MCF 10A (cell line): Measurements from ENCODE around the gene MIDN. TPM values are rescaled to one million over a fixed set of nuclear protein-coding genes. Genes with fewer than 3 reads are reported as not detected.
A peak's percentile ranks its signal among the peaks of the same experiment; 100 is the strongest.

Experiments used
- BruUV-seq: library from RNA; stranded (reverse); fragments of 400-500 nt; replicated peaks from 2 replicates; lab custom pipeline; 2021; lab: Mats Ljungman, UMichigan
- CTCF ChIA-PET: fragments of 300-600 bp; sonication (Branson Sonifier 250); formaldehyde crosslinking; extraction: SDS; loops from one replicate; lab custom pipeline; 2021; ENCODE audit warnings: antibody characterized with exemption, inconsistent platforms; lab: Yijun Ruan, JAX
- POLR2A ChIA-PET: fragments of 300-600, 350-650 bp; sonication (Branson Sonifier 250); formaldehyde crosslinking; extraction: SDS; loops from one replicate; lab custom pipeline; 2020; ENCODE audit warnings: antibody characterized with exemption, inconsistent platforms; lab: Yijun Ruan, JAX
- DNase-seq: peaks from one replicate; pipeline ENCODE4 v3.0.0-alpha.2; 2018; ENCODE audit not compliant: unreplicated experiment
- H3K27ac Mint-ChIP-seq: one replicate; pipeline ENCODE4 v1.8.0; 2022; ENCODE audit warnings: mild to moderate bottlenecking, low read depth, mixed read lengths; ENCODE audit not compliant: unreplicated experiment
- H3K27me3 Mint-ChIP-seq: one replicate; pipeline ENCODE4 v1.8.0; 2022; ENCODE audit warnings: mixed read lengths; ENCODE audit not compliant: insufficient read depth, unreplicated experiment
- H3K36me3 Mint-ChIP-seq: one replicate; pipeline ENCODE4 v1.8.0; 2022; ENCODE audit warnings: mild to moderate bottlenecking, moderate library complexity, mixed read lengths; ENCODE audit not compliant: insufficient read depth, unreplicated experiment
- H3K4me1 Mint-ChIP-seq: one replicate; pipeline ENCODE4 v1.8.0; 2022; ENCODE audit warnings: mixed read lengths; ENCODE audit not compliant: insufficient read depth, unreplicated experiment
- H3K4me3 Mint-ChIP-seq: one replicate; pipeline ENCODE4 v1.8.0; 2022; ENCODE audit warnings: mild to moderate bottlenecking, moderate library complexity, mixed read lengths; ENCODE audit not compliant: unreplicated experiment
- H3K9me3 Mint-ChIP-seq: one replicate; pipeline ENCODE4 v1.8.0; 2022; ENCODE audit warnings: mixed read lengths; ENCODE audit not compliant: unreplicated experiment
- intact Hi-C: fragments of 100-400 bp; cut with micrococcal nuclease; formaldehyde crosslinking; loops from 2 replicates; pipeline ENCODE4 v1.14.1; 2022
- total RNA-seq: library from RNA; stranded (reverse); gene quantifications from 2 replicates; pipeline ENCODE4 v1.2.3, GENCODE V29; 2022
- TF ChIP-seq, protein P1 (sequence below): fragments of 200-600 bp; IDR thresholded peaks from one replicate; pipeline ENCODE4 v1.8.0; 2022; ENCODE audit warnings: antibody characterized with exemption, mild to moderate bottlenecking; ENCODE audit not compliant: unreplicated experiment

MIDN gene
- total RNA-seq, 1 experiment from 2014 or later, result 73.6 TPM

DNA sequence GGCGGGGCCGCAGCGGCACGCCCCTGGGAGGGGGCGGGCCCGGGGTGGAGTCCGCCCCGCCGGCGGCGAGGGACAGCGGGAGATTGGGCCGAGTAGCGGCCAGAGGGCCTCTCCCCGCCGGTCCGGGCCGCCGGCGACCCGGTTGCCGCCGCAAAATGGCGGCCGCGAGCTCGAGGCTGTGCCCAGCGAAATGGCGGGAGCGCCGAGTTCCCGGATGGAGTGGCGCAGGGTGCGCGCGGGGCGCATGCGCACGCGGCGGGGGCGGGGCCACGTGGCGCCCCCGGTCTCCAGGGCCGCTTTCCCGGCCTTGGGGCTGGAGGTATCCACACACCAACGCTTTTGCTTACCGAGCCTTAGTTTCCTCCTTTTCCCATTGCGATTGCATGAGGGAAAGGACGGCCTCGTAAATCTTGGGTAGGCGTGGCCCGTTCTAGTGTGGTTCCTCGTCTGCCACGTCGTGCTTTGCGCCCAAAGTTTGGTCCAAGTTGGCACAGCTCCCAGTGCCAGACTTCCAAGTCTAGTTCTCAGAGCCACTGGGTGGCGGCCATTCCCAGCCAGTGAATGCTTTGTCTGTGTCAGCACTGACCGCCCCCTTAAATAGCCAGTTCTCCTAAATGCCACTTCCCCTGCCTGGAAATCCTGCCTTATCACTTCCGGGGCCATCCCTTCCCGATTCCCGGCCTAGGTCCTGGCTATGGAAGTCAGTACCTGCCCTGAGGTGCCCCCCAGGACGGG, 21.3 kb downstream of the MIDN start:
- peak; percentile 78 for DNase-seq
- ChIA-PET POLR2A (interaction anchor here (0.7 to 6.2 kb wide), 36 partner anchors 8 to 1096 kb away, joined by 3 to 240 read pairs (median 5); partner anchors contain the start of genes ARHGAP45, ATP5F1D, CNN2 and GPX4), CTCF (interaction anchor here (0.6 to 4.9 kb wide), 3 partner anchors 24 to 31 kb away, joined by 3 to 144 read pairs (median 3); no protein-coding TSS in a partner anchor)
- H3K36me3 Mint-ChIP-seq, result peaks cover 65% of the 10 kb centered on the region
- intact Hi-C loops, result loop anchor here (10.0 kb wide), 1 partner anchor 115 kb away; the partner anchor contains the start of gene NDUFS7
- peak overlapping the region; percentile 89 for H3K27ac Mint-ChIP-seq
- no peaks in the 10 kb centered on the region for H3K27me3 Mint-ChIP-seq
- H3K4me3 Mint-ChIP-seq, result peak overlapping the region; percentile 84
- H3K4me1 Mint-ChIP-seq, result peaks cover 24% of the 10 kb centered on the region
- TF ChIP-seq, protein P1, sequence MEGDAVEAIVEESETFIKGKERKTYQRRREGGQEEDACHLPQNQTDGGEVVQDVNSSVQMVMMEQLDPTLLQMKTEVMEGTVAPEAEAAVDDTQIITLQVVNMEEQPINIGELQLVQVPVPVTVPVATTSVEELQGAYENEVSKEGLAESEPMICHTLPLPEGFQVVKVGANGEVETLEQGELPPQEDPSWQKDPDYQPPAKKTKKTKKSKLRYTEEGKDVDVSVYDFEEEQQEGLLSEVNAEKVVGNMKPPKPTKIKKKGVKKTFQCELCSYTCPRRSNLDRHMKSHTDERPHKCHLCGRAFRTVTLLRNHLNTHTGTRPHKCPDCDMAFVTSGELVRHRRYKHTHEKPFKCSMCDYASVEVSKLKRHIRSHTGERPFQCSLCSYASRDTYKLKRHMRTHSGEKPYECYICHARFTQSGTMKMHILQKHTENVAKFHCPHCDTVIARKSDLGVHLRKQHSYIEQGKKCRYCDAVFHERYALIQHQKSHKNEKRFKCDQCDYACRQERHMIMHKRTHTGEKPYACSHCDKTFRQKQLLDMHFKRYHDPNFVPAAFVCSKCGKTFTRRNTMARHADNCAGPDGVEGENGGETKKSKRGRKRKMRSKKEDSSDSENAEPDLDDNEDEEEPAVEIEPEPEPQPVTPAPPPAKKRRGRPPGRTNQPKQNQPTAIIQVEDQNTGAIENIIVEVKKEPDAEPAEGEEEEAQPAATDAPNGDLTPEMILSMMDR, result no peak
- no peaks in the 10 kb centered on the region for H3K9me3 Mint-ChIP-seq
- BruUV-seq, result TSS peak; percentile 58

DNA sequence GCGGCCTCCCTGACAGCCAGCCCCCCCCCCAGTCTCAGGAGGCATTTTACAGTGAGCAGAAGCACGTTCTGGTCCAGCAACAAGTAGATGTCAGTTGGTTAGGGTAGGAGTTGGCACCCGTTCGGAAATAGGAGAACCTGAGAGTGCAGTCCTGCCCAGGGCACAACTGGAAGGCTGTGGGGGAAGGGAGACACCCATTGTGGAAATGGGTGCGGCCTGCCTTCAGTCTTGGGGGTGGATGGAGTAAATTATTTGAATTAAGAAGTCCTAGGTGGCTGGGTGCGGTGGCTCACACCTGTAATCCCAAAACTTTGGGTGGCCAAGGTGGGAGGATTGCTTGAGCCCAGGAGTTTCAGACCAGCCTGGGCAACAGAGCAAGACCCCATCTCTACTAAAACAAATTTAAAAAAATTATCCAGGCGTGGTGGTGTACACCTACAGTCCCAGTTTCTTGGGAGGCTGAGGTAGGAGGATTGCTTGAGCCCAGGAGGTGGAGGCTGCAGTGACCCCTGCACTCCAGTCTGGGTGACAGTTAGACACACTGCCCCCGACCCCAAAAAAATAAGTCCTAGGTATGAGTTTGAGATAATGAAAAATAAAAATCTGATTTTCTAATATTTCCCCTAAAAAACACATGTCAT, 21.9 kb downstream of the MIDN start:
- CTCF ChIA-PET, result no interaction called here
- Mint-ChIP-seq H3K27me3 (no peaks in the 10 kb centered on the region), H3K9me3 (no peaks in the 10 kb centered on the region), H3K36me3 (peaks cover 71% of the 10 kb centered on the region), H3K27ac (peak overlapping the region; percentile 80), H3K4me1 (peaks cover 20% of the 10 kb centered on the region), H3K4me3 (peak overlapping the region; percentile 84)
- POLR2A ChIA-PET, result interaction anchor here (1.7 to 6.2 kb wide), 3 partner anchors 18 to 26 kb away, joined by 17 to 240 read pairs (median 62); partner anchors contain the start of gene ATP5F1D
- TF ChIP-seq, protein P1, result no peak
- no TSS peak for BruUV-seq
- intact Hi-C loops, result loop anchor here (10.0 kb wide), 1 partner anchor 114 kb away; the partner anchor contains the start of gene NDUFS7
- peak; percentile 69 for DNase-seq

DNA sequence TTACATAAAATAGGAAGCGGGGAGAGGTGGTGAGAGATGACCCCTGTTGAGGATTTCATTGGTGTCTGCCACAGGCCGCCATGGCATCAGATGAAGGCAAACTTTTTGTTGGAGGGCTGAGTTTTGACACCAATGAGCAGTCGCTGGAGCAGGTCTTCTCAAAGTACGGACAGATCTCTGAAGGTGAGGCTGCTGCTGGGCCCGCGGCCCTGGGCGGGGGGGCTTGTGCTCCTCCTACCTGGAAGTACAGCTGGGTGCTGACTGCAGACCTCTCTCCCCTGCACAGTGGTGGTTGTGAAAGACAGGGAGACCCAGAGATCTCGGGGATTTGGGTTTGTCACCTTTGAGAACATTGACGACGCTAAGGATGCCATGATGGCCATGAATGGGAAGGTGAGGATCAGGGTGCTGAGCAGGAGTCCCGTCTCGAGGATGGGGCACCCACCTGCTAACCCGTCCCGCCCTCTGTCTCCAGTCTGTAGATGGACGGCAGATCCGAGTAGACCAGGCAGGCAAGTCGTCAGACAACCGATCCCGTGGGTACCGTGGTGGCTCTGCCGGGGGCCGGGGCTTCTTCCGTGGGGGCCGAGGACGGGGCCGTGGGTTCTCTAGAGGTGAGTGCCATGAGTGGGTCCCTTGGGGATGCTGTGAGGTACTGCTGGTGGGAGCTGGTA, 22.6 kb downstream of the MIDN start:
- Mint-ChIP-seq H3K27ac (no peak overlapping the region), H3K36me3 (peaks cover 74% of the 10 kb centered on the region), H3K4me1 (peaks cover 18% of the 10 kb centered on the region), H3K4me3 (peak overlapping the region; percentile 84), H3K9me3 (no peaks in the 10 kb centered on the region), H3K27me3 (no peaks in the 10 kb centered on the region)
- ChIA-PET CTCF (interaction anchor here (0.7 kb wide), 2 partner anchors 38 to 244 kb away, joined by 3 read pairs; no protein-coding TSS in a partner anchor), POLR2A (interaction anchor here (0.5 to 0.6 kb wide), 2 partner anchors 368 to 1057 kb away, joined by 3 read pairs; partner anchors contain the start of genes LSM7 and SPPL2B)
- no peak for DNase-seq
- TF ChIP-seq, protein P1, result no peak
- no TSS peak for BruUV-seq
- intact Hi-C loops, result loop anchor here (10.0 kb wide), 1 partner anchor 114 kb away; the partner anchor contains the start of gene NDUFS7
